Hepatocyte (in vitro differentiated cells): ENCODE results near the gene MTA3. TPM values are rescaled to one million over a fixed set of nuclear protein-coding genes. Genes with fewer than 3 reads are reported as not detected.

Experiments used
- DNase-seq: peaks from one replicate; pipeline ENCODE4 v3.0.0-alpha.2; 2016; ENCODE audit warnings: low spot score
- H2AFZ ChIP-seq: fragments of 200-600 bp; sonication (generic); 2 replicates; pipeline ENCODE4 v1.6.0; 2016; ENCODE audit warnings: antibody characterized with exemption, mild to moderate bottlenecking
- H3K27ac ChIP-seq: fragments of 200-600 bp; sonication (generic); 2 replicates; pipeline ENCODE4 v1.5.1; 2016; ENCODE audit warnings: mild to moderate bottlenecking
- H3K27me3 ChIP-seq: fragments of 200-600 bp; sonication (generic); 2 replicates; pipeline ENCODE4 v1.6.1; 2016
- H3K36me3 ChIP-seq: fragments of 200-600 bp; sonication (generic); replicated peaks from 2 replicates; pipeline ENCODE4 v1.5.1; 2016; ENCODE audit warnings: low read depth; ENCODE audit not compliant: insufficient read depth
- H3K4me1 ChIP-seq: fragments of 200-600 bp; sonication (generic); 2 replicates; pipeline ENCODE4 v1.5.1; 2016; ENCODE audit warnings: mild to moderate bottlenecking, moderate library complexity; ENCODE audit not compliant: insufficient read depth
- H3K4me2 ChIP-seq: fragments of 200-600 bp; sonication (generic); 2 replicates; pipeline ENCODE4 v1.6.0; 2016
- H3K4me3 ChIP-seq: fragments of 200-600 bp; sonication (generic); 2 replicates; pipeline ENCODE4 v1.5.1; 2016; ENCODE audit warnings: mild to moderate bottlenecking
- H3K79me2 ChIP-seq: fragments of 200-600 bp; sonication (generic); 2 replicates; pipeline ENCODE4 v1.6.0; 2017; ENCODE audit warnings: mild to moderate bottlenecking
- H3K9me2 ChIP-seq: fragments of 200-600 bp; sonication (generic); replicated peaks from 2 replicates; pipeline ENCODE4 v1.6.0; 2017; ENCODE audit warnings: mild to moderate bottlenecking; ENCODE audit not compliant: insufficient read depth
- H3K9me3 ChIP-seq: fragments of 200-600 bp; sonication (generic); 2 replicates; pipeline ENCODE4 v1.5.1; 2016; ENCODE audit warnings: low read depth, mild to moderate bottlenecking
- H4K20me1 ChIP-seq: fragments of 200-600 bp; sonication (generic); 2 replicates; pipeline ENCODE4 v1.6.0; 2016; ENCODE audit warnings: mild to moderate bottlenecking; ENCODE audit not compliant: insufficient read depth, poor library complexity, severe bottlenecking
- CTCF ChIP-seq: fragments of 200-600 bp; sonication (generic); IDR thresholded peaks from 2 replicates; pipeline ENCODE4 v1.5.1; 2016; ENCODE audit warnings: antibody characterized with exemption, mild to moderate bottlenecking; ENCODE audit not compliant: poor library complexity
- EZH2 ChIP-seq: fragments of 200-600 bp; sonication (generic); IDR thresholded peaks from 2 replicates; pipeline ENCODE4 v1.6.1; 2016; ENCODE audit warnings: antibody characterized with exemption, mild to moderate bottlenecking, borderline replicate concordance
- EZH2phosphoT487 ChIP-seq: fragments of 200-600 bp; sonication (generic); IDR thresholded peaks from one replicate; pipeline ENCODE4 v1.6.1; 2018; ENCODE audit warnings: antibody characterized with exemption, mild to moderate bottlenecking, low read depth, moderate library complexity; ENCODE audit not compliant: unreplicated experiment, severe bottlenecking
- WGBS: methylation state at CpG from one replicate; pipeline ENCODE4 v1.1.6; 2016; ENCODE audit warnings: low lambda C conversion rate; ENCODE audit errors: missing lambda C conversion rate; 5-methylcytosine and 5-hydroxymethylcytosine counted together
- polyA plus RNA-seq: library from polyadenylated mRNA; unstranded; fragments of >200 nt; fragmentation: Nextera tagmentation; extraction: Ambion mirVana; gene quantifications from 2 replicates; pipeline ENCODE4 v1.2.1, GENCODE V29; 2016
- total RNA-seq: library from RNA; depleted of rRNA; stranded (reverse); fragments of >200 nt; gene quantifications from 2 replicates; pipeline ENCODE4 v1.2.3, GENCODE V29; 2014

MTA3 gene
- total and polyA plus RNA-seq, 2 experiments from 2014 or later = 34.6 to 44.3 TPM

- no peaks in the 10 kb centered on the region for H3K36me3 ChIP-seq
- DNase-seq = no peak
- H2AFZ ChIP-seq = no peak overlapping the region
- no peaks in the 10 kb centered on the region for H3K9me2 ChIP-seq
- 91% methylated on average over 6 of the region's 6 CpGs for WGBS
- peaks cover 17% of the 10 kb centered on the region for H3K79me2 ChIP-seq
- no peaks in the 10 kb centered on the region for H4K20me1 ChIP-seq
- peaks cover 25% of the 10 kb centered on the region for H3K4me1 ChIP-seq
- no peaks in the 10 kb centered on the region for H3K27me3 ChIP-seq
- TF ChIP-seq EZH2phosphoT487 (no peak), CTCF (no peak), EZH2 (no peak)
- H3K4me2 ChIP-seq = no peak overlapping the region
- H3K9me3 ChIP-seq = no peaks in the 10 kb centered on the region
- no peak overlapping the region for H3K4me3 ChIP-seq
- no peak overlapping the region for H3K27ac ChIP-seq
Measured at GRCh38 chr2:42797281-42797680, 228.8 kb downstream of the MTA3 start.

GRCh38 chr2:42799881-42800280, 231.4 kb downstream of the MTA3 start:
- Histone ChIP-seq H3K36me3 (no peaks in the 10 kb centered on the region), H4K20me1 (no peaks in the 10 kb centered on the region), H3K4me1 (peaks cover 8% of the 10 kb centered on the region), H3K4me2 (no peak overlapping the region), H2AFZ (no peak overlapping the region), H3K9me3 (no peaks in the 10 kb centered on the region), H3K9me2 (no peaks in the 10 kb centered on the region), H3K4me3 (no peak overlapping the region), H3K27me3 (no peaks in the 10 kb centered on the region), H3K79me2 (peaks cover 8% of the 10 kb centered on the region), H3K27ac (no peak overlapping the region)
- 84% methylated on average over 4 of the region's 4 CpGs for WGBS
- DNase-seq = no peak
- no peak for TF ChIP-seq CTCF
- TF ChIP-seq EZH2 = no peak
- TF ChIP-seq EZH2phosphoT487 = no peak

GRCh38 chr2:42800461-42800962, 232.1 kb downstream of the MTA3 start:
- no peak for DNase-seq
- TF ChIP-seq EZH2phosphoT487 = no peak
- H2AFZ ChIP-seq = no peak overlapping the region
- WGBS = 91% methylated on average over 4 of the region's 4 CpGs
- no peak overlapping the region for H3K4me2 ChIP-seq
- H3K79me2 ChIP-seq = peaks cover 2% of the 10 kb centered on the region
- no peaks in the 10 kb centered on the region for H3K9me2 ChIP-seq
- no peaks in the 10 kb centered on the region for H3K36me3 ChIP-seq
- no peak overlapping the region for H3K27ac ChIP-seq
- no peaks in the 10 kb centered on the region for H3K9me3 ChIP-seq
- no peaks in the 10 kb centered on the region for H4K20me1 ChIP-seq
- H3K4me3 ChIP-seq = no peak overlapping the region
- H3K4me1 ChIP-seq = peaks cover 8% of the 10 kb centered on the region
- H3K27me3 ChIP-seq = no peaks in the 10 kb centered on the region

GRCh38 chr2:42800981-42801380, 232.5 kb downstream of the MTA3 start:
- H3K4me2 ChIP-seq = no peak overlapping the region
- no peaks in the 10 kb centered on the region for H4K20me1 ChIP-seq
- DNase-seq = no peak
- peaks cover 5% of the 10 kb centered on the region for H3K4me1 ChIP-seq
- no peaks in the 10 kb centered on the region for H3K9me2 ChIP-seq
- H3K36me3 ChIP-seq = no peaks in the 10 kb centered on the region
- H2AFZ ChIP-seq = no peak overlapping the region
- H3K27ac ChIP-seq = no peak overlapping the region
- 98% methylated on average over 2 of the region's 2 CpGs for WGBS
- TF ChIP-seq EZH2phosphoT487 (no peak), EZH2 (no peak), CTCF (no peak)
- no peaks in the 10 kb centered on the region for H3K9me3 ChIP-seq
- H3K79me2 ChIP-seq = no peaks in the 10 kb centered on the region
- no peak overlapping the region for H3K4me3 ChIP-seq
- no peaks in the 10 kb centered on the region for H3K27me3 ChIP-seq
